GM23338 (cell line): ENCODE results near the gene MELTF. TPM values are rescaled to one million over a fixed set of nuclear protein-coding genes. Genes with fewer than 3 reads are reported as not detected.

Experiments
- ATAC-seq: fragments of 200-7000 bp; cut with Tn5 transposase; 3 replicates; pipeline ENCODE4 v1.9.1; 2020
- DNase-seq: peaks from one replicate; pipeline ENCODE4 v3.0.0-alpha.2; 2015; ENCODE audit warnings: low spot score
- H2AFZ ChIP-seq: fragments of 200-600 bp; sonication (generic); 2 replicates; pipeline ENCODE4 v1.8.0; 2016; ENCODE audit warnings: antibody characterized with exemption, mild to moderate bottlenecking, moderate library complexity
- H3F3A ChIP-seq: fragments of 200-600 bp; sonication (generic); replicated peaks from 2 replicates; pipeline ENCODE4 v1.8.0; 2017; ENCODE audit warnings: antibody characterized with exemption, mixed run types, low read depth
- H3K27ac ChIP-seq: fragments of 200-600 bp; sonication (generic); 2 replicates; pipeline ENCODE4 v1.6.1; 2016; ENCODE audit warnings: low read depth
- H3K27me3 ChIP-seq: fragments of 200-600 bp; sonication (generic); 2 replicates; pipeline ENCODE4 v1.8.0; 2016; ENCODE audit warnings: mild to moderate bottlenecking, mixed run types, moderate library complexity; ENCODE audit not compliant: insufficient read depth
- H3K36me3 ChIP-seq: fragments of 200-600 bp; sonication (generic); 2 replicates; pipeline ENCODE4 v1.8.0; 2016; ENCODE audit warnings: mild to moderate bottlenecking; ENCODE audit not compliant: insufficient read depth
- H3K4me1 ChIP-seq: fragments of 200-600 bp; sonication (generic); 2 replicates; pipeline ENCODE4 v1.8.0; 2016; ENCODE audit warnings: mild to moderate bottlenecking, moderate library complexity; ENCODE audit not compliant: insufficient read depth
- H3K4me2 ChIP-seq: fragments of 200-600 bp; sonication (generic); 2 replicates; pipeline ENCODE4 v1.7.1; 2017; ENCODE audit warnings: mixed run types
- H3K4me3 ChIP-seq: fragments of 200-600 bp; sonication (generic); 2 replicates; pipeline ENCODE4 v1.6.1; 2016; ENCODE audit warnings: mixed run types
- H3K79me2 ChIP-seq: fragments of 200-600 bp; sonication (generic); replicated peaks from 2 replicates; pipeline ENCODE4 v1.8.0; 2017; ENCODE audit warnings: mild to moderate bottlenecking; ENCODE audit not compliant: insufficient read depth
- H3K9me2 ChIP-seq: fragments of 200-600 bp; sonication (generic); 2 replicates; pipeline ENCODE4 v1.8.0; 2017; ENCODE audit not compliant: insufficient read depth
- H4K20me1 ChIP-seq: fragments of 200-600 bp; sonication (generic); replicated peaks from 2 replicates; pipeline ENCODE4 v1.8.0; 2017; ENCODE audit warnings: mild to moderate bottlenecking; ENCODE audit not compliant: insufficient read depth
- H3K27ac Mint-ChIP-seq: 2 replicates; pipeline ENCODE4 v1.8.0; 2020; ENCODE audit warnings: inconsistent platforms, mild to moderate bottlenecking, moderate library complexity, mixed read lengths
- H3K27me3 Mint-ChIP-seq: 3 replicates; pipeline ENCODE4 v1.8.0; 2022; ENCODE audit warnings: low read depth, mild to moderate bottlenecking, moderate library complexity, mixed read lengths, inconsistent platforms; ENCODE audit not compliant: insufficient read depth, poor library complexity
- H3K36me3 Mint-ChIP-seq: 3 replicates; pipeline ENCODE4 v1.8.0; 2021; ENCODE audit warnings: low read depth, mild to moderate bottlenecking, inconsistent platforms, moderate library complexity, mixed read lengths
- H3K4me1 Mint-ChIP-seq: 3 replicates; pipeline ENCODE4 v1.8.0; 2020; ENCODE audit warnings: mild to moderate bottlenecking, inconsistent platforms, mixed read lengths
- H3K4me3 Mint-ChIP-seq: 3 replicates; pipeline ENCODE4 v1.8.0; 2021; ENCODE audit warnings: moderate library complexity, mild to moderate bottlenecking, inconsistent platforms, mixed read lengths
- H3K9me3 Mint-ChIP-seq: 3 replicates; pipeline ENCODE4 v1.8.0; 2020; ENCODE audit warnings: moderate library complexity, mild to moderate bottlenecking, inconsistent platforms, mixed read lengths
- EZH2 ChIP-seq: fragments of 200-600 bp; sonication (generic); IDR thresholded peaks from one replicate; pipeline ENCODE4 v1.8.0; 2017; ENCODE audit warnings: antibody characterized with exemption, mild to moderate bottlenecking, low read depth; ENCODE audit not compliant: unreplicated experiment
- EZH2phosphoT487 ChIP-seq: fragments of 200-600 bp; sonication (generic); IDR thresholded peaks from one replicate; pipeline ENCODE4 v1.8.1; 2018; ENCODE audit warnings: antibody characterized with exemption; ENCODE audit not compliant: unreplicated experiment
- NANOG ChIP-seq: IDR thresholded peaks from 2 replicates; pipeline ENCODE4 v1.6.1; 2016; ENCODE audit warnings: antibody characterized with exemption, borderline replicate concordance
- POLR2AphosphoS5 ChIP-seq: IDR thresholded peaks from 2 replicates; pipeline ENCODE4 v1.6.1; 2016; ENCODE audit warnings: antibody characterized with exemption, low read depth
- STAT1 ChIP-seq: IDR thresholded peaks from one replicate; pipeline ENCODE4 v1.6.1; 2016; ENCODE audit warnings: antibody characterized with exemption; ENCODE audit not compliant: unreplicated experiment
- polyA plus RNA-seq: library from polyadenylated mRNA; unstranded; fragments of >200 nt; fragmentation: Nextera tagmentation; extraction: Ambion mirVana; gene quantifications from 2 replicates; pipeline ENCODE4 v1.2.1, GENCODE V29; 2016
- total RNA-seq: library from RNA; depleted of rRNA; stranded (reverse); fragments of >200 nt; shearing (Covaris generic); gene quantifications from 2 replicates; pipeline ENCODE4 v1.2.3, GENCODE V29; 2014
- TF ChIP-seq, protein P1 (sequence below): IDR thresholded peaks from 2 replicates; pipeline ENCODE4 v1.6.1; 2016; ENCODE audit warnings: antibody characterized with exemption
- TF ChIP-seq, protein P2 (sequence below): IDR thresholded peaks from one replicate; pipeline ENCODE4 v1.6.1; 2018; ENCODE audit warnings: antibody characterized with exemption; ENCODE audit not compliant: unreplicated experiment
- TF ChIP-seq, protein P3 (sequence below): fragments of 250-450 bp; sonication (Bioruptor Pico); IDR thresholded peaks from 2 replicates; pipeline ENCODE4 v1.5.0; 2020; ENCODE audit warnings: mild to moderate bottlenecking, moderate library complexity
- TF ChIP-seq, protein P4 (sequence below), 2 experiments: fragments of 200-600 bp in 1 of 2; sonication (generic) in 1 of 2; conservative IDR thresholded peaks; 2 replicates each; pipeline versions ENCODE4 v1.5.1 to v1.6.1; 2016 to 2017; ENCODE audit warnings: antibody characterized with exemption in 2 of 2, low read depth in 2 of 2, mild to moderate bottlenecking in 2 of 2, moderate library complexity in 1 of 2

MELTF gene
- total and polyA plus RNA-seq, 2 experiments from 2014 or later = 1.4 to 5.2 TPM

DNA sequence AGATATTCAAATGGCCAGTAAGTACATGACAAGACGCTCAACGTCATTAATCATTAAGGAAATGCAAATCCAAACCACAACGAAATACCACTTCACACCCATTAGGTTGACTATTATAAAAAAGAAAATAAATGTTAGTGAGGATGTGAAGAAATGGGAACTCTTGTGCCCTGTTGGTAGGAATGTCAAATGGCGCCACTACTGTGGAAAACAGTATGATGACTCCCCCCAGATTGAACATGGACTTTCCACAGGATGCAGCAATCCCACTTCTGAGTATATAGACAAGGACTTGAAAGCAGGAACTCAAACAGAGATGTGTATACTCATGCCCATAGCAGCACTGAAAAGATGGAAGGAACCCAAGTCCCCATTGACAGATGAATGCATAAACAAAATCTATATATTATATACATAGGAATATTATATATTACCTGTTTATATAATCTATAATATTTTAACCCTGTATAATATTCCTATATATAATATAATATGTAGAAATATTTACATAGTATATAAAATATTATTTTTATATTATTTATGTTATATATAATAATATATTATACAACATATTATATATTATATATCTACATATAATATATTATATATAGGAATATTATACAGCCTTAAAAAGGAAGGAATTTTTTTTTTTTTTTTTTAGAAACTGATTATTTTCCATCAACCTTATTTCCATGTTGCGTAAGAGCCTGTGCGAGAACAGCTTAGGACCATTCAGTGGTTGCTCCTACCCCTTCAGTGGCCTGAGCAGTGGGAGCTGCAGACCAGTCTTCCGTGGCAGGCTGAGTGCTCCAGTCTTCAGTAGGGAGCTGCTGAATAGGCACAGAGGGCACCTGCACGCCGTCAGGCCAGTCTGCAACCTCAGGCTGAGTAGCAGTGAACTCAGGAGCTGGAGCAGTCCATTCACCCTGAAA lies 43.4 kb downstream of the MELTF start (continued):
- TF ChIP-seq, protein P1, sequence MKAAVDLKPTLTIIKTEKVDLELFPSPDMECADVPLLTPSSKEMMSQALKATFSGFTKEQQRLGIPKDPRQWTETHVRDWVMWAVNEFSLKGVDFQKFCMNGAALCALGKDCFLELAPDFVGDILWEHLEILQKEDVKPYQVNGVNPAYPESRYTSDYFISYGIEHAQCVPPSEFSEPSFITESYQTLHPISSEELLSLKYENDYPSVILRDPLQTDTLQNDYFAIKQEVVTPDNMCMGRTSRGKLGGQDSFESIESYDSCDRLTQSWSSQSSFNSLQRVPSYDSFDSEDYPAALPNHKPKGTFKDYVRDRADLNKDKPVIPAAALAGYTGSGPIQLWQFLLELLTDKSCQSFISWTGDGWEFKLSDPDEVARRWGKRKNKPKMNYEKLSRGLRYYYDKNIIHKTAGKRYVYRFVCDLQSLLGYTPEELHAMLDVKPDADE = no peak
- no peak for TF ChIP-seq NANOG
- TF ChIP-seq EZH2 = no peak

DNA sequence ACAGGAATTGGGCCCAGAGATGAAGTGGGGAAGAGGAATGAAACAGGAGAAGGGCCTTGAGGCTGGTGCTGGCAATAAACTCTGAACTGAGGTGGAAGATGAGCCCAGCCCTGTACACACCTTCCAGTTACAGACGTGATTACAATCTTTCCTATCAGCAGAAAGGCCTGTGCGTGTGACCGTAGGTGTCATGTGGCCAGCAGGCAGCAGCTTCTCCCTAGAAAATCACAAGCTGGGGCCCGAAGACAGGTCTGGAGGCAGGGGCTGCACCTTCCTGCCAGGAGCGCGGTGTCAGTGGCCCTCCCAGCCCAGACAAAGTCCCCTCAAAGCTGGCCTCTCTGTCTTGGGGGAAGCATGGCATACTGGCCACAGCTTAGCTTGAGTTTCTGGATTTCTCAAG lies 44.3 kb downstream of the MELTF start:
- Histone ChIP-seq H2AFZ (no peak overlapping the region), H3K4me1 (no peaks in the 10 kb centered on the region), H3K4me2 (no peak overlapping the region), H3K9me2 (no peaks in the 10 kb centered on the region), H3F3A (no peaks in the 10 kb centered on the region), H3K4me3 (no peak overlapping the region), H3K27ac (no peak overlapping the region), H3K27me3 (no peaks in the 10 kb centered on the region), H3K36me3 (no peaks in the 10 kb centered on the region), H4K20me1 (no peaks in the 10 kb centered on the region), H3K79me2 (no peaks in the 10 kb centered on the region)
- H3K4me1 Mint-ChIP-seq = no peaks in the 10 kb centered on the region
- no peak overlapping the region for H3K4me3 Mint-ChIP-seq
- DNase-seq (no peak), ATAC-seq (no peak)
- H3K36me3 Mint-ChIP-seq = peaks cover 5% of the 10 kb centered on the region; the same call in 2 of the 3 replicates
- H3K27me3 Mint-ChIP-seq = peaks cover 5% of the 10 kb centered on the region
- H3K9me3 Mint-ChIP-seq = peaks cover 13% of the 10 kb centered on the region
- H3K27ac Mint-ChIP-seq = no peak overlapping the region
- TF ChIP-seq, protein P2, sequence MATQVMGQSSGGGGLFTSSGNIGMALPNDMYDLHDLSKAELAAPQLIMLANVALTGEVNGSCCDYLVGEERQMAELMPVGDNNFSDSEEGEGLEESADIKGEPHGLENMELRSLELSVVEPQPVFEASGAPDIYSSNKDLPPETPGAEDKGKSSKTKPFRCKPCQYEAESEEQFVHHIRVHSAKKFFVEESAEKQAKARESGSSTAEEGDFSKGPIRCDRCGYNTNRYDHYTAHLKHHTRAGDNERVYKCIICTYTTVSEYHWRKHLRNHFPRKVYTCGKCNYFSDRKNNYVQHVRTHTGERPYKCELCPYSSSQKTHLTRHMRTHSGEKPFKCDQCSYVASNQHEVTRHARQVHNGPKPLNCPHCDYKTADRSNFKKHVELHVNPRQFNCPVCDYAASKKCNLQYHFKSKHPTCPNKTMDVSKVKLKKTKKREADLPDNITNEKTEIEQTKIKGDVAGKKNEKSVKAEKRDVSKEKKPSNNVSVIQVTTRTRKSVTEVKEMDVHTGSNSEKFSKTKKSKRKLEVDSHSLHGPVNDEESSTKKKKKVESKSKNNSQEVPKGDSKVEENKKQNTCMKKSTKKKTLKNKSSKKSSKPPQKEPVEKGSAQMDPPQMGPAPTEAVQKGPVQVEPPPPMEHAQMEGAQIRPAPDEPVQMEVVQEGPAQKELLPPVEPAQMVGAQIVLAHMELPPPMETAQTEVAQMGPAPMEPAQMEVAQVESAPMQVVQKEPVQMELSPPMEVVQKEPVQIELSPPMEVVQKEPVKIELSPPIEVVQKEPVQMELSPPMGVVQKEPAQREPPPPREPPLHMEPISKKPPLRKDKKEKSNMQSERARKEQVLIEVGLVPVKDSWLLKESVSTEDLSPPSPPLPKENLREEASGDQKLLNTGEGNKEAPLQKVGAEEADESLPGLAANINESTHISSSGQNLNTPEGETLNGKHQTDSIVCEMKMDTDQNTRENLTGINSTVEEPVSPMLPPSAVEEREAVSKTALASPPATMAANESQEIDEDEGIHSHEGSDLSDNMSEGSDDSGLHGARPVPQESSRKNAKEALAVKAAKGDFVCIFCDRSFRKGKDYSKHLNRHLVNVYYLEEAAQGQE = no peak
- TF ChIP-seq POLR2AphosphoS5 = no peak
- no peak for TF ChIP-seq EZH2
- TF ChIP-seq, protein P3, sequence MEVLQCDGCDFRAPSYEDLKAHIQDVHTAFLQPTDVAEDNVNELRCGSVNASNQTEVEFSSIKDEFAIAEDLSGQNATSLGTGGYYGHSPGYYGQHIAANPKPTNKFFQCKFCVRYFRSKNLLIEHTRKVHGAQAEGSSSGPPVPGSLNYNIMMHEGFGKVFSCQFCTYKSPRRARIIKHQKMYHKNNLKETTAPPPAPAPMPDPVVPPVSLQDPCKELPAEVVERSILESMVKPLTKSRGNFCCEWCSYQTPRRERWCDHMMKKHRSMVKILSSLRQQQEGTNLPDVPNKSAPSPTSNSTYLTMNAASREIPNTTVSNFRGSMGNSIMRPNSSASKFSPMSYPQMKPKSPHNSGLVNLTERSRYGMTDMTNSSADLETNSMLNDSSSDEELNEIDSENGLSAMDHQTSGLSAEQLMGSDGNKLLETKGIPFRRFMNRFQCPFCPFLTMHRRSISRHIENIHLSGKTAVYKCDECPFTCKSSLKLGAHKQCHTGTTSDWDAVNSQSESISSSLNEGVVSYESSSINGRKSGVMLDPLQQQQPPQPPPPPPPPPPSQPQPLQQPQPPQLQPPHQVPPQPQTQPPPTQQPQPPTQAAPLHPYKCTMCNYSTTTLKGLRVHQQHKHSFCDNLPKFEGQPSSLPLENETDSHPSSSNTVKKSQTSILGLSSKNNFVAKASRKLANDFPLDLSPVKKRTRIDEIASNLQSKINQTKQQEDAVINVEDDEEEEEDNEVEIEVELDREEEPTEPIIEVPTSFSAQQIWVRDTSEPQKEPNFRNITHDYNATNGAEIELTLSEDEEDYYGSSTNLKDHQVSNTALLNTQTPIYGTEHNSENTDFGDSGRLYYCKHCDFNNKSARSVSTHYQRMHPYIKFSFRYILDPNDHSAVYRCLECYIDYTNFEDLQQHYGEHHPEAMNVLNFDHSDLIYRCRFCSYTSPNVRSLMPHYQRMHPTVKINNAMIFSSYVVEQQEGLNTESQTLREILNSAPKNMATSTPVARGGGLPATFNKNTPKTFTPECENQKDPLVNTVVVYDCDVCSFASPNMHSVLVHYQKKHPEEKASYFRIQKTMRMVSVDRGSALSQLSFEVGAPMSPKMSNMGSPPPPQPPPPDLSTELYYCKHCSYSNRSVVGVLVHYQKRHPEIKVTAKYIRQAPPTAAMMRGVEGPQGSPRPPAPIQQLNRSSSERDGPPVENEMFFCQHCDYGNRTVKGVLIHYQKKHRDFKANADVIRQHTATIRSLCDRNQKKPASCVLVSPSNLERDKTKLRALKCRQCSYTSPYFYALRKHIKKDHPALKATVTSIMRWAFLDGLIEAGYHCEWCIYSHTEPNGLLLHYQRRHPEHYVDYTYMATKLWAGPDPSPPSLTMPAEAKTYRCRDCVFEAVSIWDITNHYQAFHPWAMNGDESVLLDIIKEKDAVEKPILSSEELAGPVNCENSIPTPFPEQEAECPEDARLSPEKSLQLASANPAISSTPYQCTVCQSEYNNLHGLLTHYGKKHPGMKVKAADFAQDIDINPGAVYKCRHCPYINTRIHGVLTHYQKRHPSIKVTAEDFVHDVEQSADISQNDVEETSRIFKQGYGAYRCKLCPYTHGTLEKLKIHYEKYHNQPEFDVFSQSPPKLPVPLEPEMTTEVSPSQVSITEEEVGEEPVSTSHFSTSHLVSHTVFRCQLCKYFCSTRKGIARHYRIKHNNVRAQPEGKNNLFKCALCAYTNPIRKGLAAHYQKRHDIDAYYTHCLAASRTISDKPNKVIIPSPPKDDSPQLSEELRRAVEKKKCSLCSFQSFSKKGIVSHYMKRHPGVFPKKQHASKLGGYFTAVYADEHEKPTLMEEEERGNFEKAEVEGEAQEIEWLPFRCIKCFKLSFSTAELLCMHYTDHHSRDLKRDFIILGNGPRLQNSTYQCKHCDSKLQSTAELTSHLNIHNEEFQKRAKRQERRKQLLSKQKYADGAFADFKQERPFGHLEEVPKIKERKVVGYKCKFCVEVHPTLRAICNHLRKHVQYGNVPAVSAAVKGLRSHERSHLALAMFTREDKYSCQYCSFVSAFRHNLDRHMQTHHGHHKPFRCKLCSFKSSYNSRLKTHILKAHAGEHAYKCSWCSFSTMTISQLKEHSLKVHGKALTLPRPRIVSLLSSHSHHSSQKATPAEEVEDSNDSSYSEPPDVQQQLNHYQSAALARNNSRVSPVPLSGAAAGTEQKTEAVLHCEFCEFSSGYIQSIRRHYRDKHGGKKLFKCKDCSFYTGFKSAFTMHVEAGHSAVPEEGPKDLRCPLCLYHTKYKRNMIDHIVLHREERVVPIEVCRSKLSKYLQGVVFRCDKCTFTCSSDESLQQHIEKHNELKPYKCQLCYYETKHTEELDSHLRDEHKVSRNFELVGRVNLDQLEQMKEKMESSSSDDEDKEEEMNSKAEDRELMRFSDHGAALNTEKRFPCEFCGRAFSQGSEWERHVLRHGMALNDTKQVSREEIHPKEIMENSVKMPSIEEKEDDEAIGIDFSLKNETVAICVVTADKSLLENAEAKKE (CRISPR knock-in tag) = no peak
- no peak for TF ChIP-seq NANOG
- TF ChIP-seq, protein P1 = no peak
- TF ChIP-seq, protein P4, sequence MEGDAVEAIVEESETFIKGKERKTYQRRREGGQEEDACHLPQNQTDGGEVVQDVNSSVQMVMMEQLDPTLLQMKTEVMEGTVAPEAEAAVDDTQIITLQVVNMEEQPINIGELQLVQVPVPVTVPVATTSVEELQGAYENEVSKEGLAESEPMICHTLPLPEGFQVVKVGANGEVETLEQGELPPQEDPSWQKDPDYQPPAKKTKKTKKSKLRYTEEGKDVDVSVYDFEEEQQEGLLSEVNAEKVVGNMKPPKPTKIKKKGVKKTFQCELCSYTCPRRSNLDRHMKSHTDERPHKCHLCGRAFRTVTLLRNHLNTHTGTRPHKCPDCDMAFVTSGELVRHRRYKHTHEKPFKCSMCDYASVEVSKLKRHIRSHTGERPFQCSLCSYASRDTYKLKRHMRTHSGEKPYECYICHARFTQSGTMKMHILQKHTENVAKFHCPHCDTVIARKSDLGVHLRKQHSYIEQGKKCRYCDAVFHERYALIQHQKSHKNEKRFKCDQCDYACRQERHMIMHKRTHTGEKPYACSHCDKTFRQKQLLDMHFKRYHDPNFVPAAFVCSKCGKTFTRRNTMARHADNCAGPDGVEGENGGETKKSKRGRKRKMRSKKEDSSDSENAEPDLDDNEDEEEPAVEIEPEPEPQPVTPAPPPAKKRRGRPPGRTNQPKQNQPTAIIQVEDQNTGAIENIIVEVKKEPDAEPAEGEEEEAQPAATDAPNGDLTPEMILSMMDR (conservative IDR thresholded peaks at IDR 0.05; ENCODE audit: low read depth in 2 of 2) = no peak
- TF ChIP-seq EZH2phosphoT487 = no peak
- no peak for TF ChIP-seq STAT1
